Measurements from ENCODE around the gene DDX51.

DDX51 gene

GRCh38 chr12:132161796-132162507, 17.8 kb upstream of the DDX51 start:
- Histone ChIP-seq H3K4me3 (ENCODE audit: low read depth, low read length) (no peak overlapping the region), H3K27ac (no peak overlapping the region), H3K27me3 (ENCODE audit: insufficient read depth, low read depth, severe bottlenecking) (no peaks in the 10 kb centered on the region), H3K36me3 (no peaks in the 10 kb centered on the region), H3K9me3 (ENCODE audit: severe bottlenecking) (no peaks in the 10 kb centered on the region)
- DNase-seq = no peak
- no peak for TF ChIP-seq CTCF (IDR thresholded peaks at IDR 0.05; ENCODE audit: low read depth, low read length)

- no peak for TF ChIP-seq CTCF (IDR thresholded peaks at IDR 0.05; ENCODE audit: low read depth, low read length)
- H3K4me3 ChIP-seq (ENCODE audit: low read depth, low read length) = no peak overlapping the region
- no peak for DNase-seq
- no peaks in the 10 kb centered on the region for H3K27me3 ChIP-seq (ENCODE audit: insufficient read depth, low read depth, severe bottlenecking)
- no peak overlapping the region for H3K27ac ChIP-seq
- no peaks in the 10 kb centered on the region for H3K36me3 ChIP-seq
- no peaks in the 10 kb centered on the region for H3K9me3 ChIP-seq (ENCODE audit: severe bottlenecking)
Measured at GRCh38 chr12:132161036-132161781, 17.1 kb upstream of the DDX51 start.

GRCh38 chr12:132160601-132161035, 16.5 kb upstream of the DDX51 start:
- Histone ChIP-seq H3K27me3 (ENCODE audit: insufficient read depth, low read depth, severe bottlenecking) (no peaks in the 10 kb centered on the region), H3K36me3 (no peaks in the 10 kb centered on the region), H3K4me3 (ENCODE audit: low read depth, low read length) (no peak overlapping the region), H3K27ac (no peak overlapping the region), H3K9me3 (ENCODE audit: severe bottlenecking) (no peaks in the 10 kb centered on the region)
- no peak for TF ChIP-seq CTCF (IDR thresholded peaks at IDR 0.05; ENCODE audit: low read depth, low read length)
- no peak for DNase-seq

GRCh38 chr12:132160016-132160415, 15.9 kb upstream of the DDX51 start:
- H3K4me3 ChIP-seq (ENCODE audit: low read depth, low read length) = no peak overlapping the region
- TF ChIP-seq CTCF (IDR thresholded peaks at IDR 0.05; ENCODE audit: low read depth, low read length) = no peak
- no peak overlapping the region for H3K27ac ChIP-seq
- H3K27me3 ChIP-seq (ENCODE audit: insufficient read depth, low read depth, severe bottlenecking) = no peaks in the 10 kb centered on the region
- no peaks in the 10 kb centered on the region for H3K36me3 ChIP-seq
- no peaks in the 10 kb centered on the region for H3K9me3 ChIP-seq (ENCODE audit: severe bottlenecking)
- peak; percentile 39 for DNase-seq

- no peaks in the 10 kb centered on the region for H3K9me3 ChIP-seq (ENCODE audit: severe bottlenecking)
- DNase-seq = no peak
Measured at GRCh38 chr12:132159555-132160003, 15.5 kb upstream of the DDX51 start.

More at GRCh38 chr12:132159555-132160003, 15.5 kb upstream of the DDX51 start:
- TF ChIP-seq CTCF (IDR thresholded peaks at IDR 0.05; ENCODE audit: low read depth, low read length) = no peak
- Histone ChIP-seq H3K4me3 (ENCODE audit: low read depth, low read length) (no peak overlapping the region), H3K27me3 (ENCODE audit: insufficient read depth, low read depth, severe bottlenecking) (no peaks in the 10 kb centered on the region), H3K27ac (no peak overlapping the region), H3K36me3 (no peaks in the 10 kb centered on the region)
